Gastrocnemius medialis (tissue), 4 donors: ENCODE results near the gene TIGD2. TPM values are rescaled to one million over a fixed set of nuclear protein-coding genes. Genes with fewer than 3 reads are reported as not detected.

ENCODE experiments used
- ATAC-seq, 2 donors: fragments of 150-250 bp; one replicate each; pipeline ENCODE4 v1.9.1; 2016
- DNase-seq, 2 donors: peaks; one replicate each; pipeline ENCODE4 v3.0.0-alpha.2; 2019
- H3K27ac ChIP-seq, 4 donors: fragments of 200-600 bp; sonication (generic); 1 replicate in 1 of 4; 2 replicates in 3 of 4; pipeline ENCODE4 v1.5.1; 2016 to 2018; ENCODE audit warnings: mild to moderate bottlenecking in 2 of 4, moderate library complexity in 1 of 4
- H3K27me3 ChIP-seq, 3 donors: fragments of 200-600 bp; sonication (generic) in 2 of 3; 1 replicate in 1 of 3; 2 replicates in 2 of 3; pipeline versions ENCODE4 v1.5.1 to v1.6.0; 2016 to 2019; ENCODE audit warnings: mild to moderate bottlenecking in 1 of 3, moderate library complexity in 1 of 3
- H3K36me3 ChIP-seq, 2 donors: fragments of 200-600 bp; sonication (generic) in 1 of 2; one replicate each; pipeline ENCODE4 v1.5.1; 2017 to 2018
- H3K4me1 ChIP-seq, 2 donors: fragments of 200-600 bp; sonication (generic) in 1 of 2; one replicate each; pipeline ENCODE4 v1.5.1; 2016 to 2017; ENCODE audit warnings: mild to moderate bottlenecking in 2 of 2
- H3K4me3 ChIP-seq, 4 donors: fragments of 200-600 bp; sonication (generic) in 3 of 4; 1 replicate in 1 of 4; 2 replicates in 3 of 4; pipeline ENCODE4 v1.5.1; 2016 to 2019; ENCODE audit warnings: mild to moderate bottlenecking in 2 of 4
- H3K9me3 ChIP-seq, 3 donors: fragments of 200-600 bp; sonication (generic) in 2 of 3; 1 replicate in 1 of 3; 2 replicates in 2 of 3; pipeline ENCODE4 v1.5.1; 2016 to 2019
- POLR2A ChIP-seq, 2 donors: fragments of 450-650 bp; IDR thresholded peaks; one replicate each; pipeline ENCODE4 v1.6.1; 2017; ENCODE audit warnings: antibody characterized with exemption in 2 of 2, mild to moderate bottlenecking in 2 of 2, moderate library complexity in 2 of 2
- in situ Hi-C, 4 donors: fragments of 200-750 bp; cut with MboI; loops; one replicate each; pipeline versions ENCODE4 v1.15.0 to v1.8.0; 2017; ENCODE audit warnings: low sequenced_read_pairs in 4 of 4
- intact Hi-C: fragments of 100-400 bp; cut with DNase I; formaldehyde crosslinking; loops from one replicate; pipeline ENCODE4 v1.15.1; 2023; ENCODE audit warnings: low total_unique reads
- total RNA-seq, 4 donors: library from RNA; depleted of rRNA; stranded (reverse); fragments of >200 nt; gene quantifications; one replicate each; pipeline versions ENCODE4 v1.1.0 to v1.2.3, GENCODE V29; 2016
- TF ChIP-seq, protein P1 (sequence below), 5 experiments: fragments of 450-650 bp in 3 of 5; fragments of 200-600 bp in 2 of 5; sonication (generic) in 2 of 5; IDR thresholded peaks in 4 of 5; conservative IDR thresholded peaks in 1 of 5; 1 replicate in 4 of 5; 2 replicates in 1 of 5; pipeline ENCODE4 v1.5.1; 2016 to 2019; ENCODE audit warnings: antibody characterized with exemption in 5 of 5, mild to moderate bottlenecking in 3 of 5, moderate library complexity in 3 of 5

The TIGD2 gene
- total RNA-seq, 4 donors from 2014 or later = 1.7 to 2.8 (median 2.4) TPM

DNA sequence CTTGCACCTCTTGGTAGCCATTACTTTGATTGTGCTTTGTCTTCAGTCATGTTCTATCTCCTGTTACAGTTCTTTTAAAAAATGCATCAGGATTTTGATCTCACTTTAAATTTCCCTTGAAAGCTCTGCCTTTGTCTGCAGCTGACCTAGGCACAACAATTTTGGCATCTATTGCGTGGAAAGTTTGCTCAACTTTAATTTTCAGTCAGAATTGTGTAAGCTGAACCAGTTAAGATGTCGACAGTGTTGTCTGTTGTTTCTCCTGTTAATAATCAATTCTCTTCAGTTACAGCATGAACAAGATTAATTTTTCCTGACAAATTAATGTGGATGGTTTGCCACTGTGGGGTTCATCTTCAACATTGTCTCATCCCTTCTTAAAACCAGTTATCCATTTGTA lies 34.9 kb downstream of the TIGD2 start:
- no peak overlapping the region for H3K4me3 ChIP-seq
- H3K36me3 ChIP-seq = no peaks in the 10 kb centered on the region
- no peak for DNase-seq
- intact Hi-C loops (no loop called here), in situ Hi-C loops (no loop called here)
- no peaks in the 10 kb centered on the region for H3K27me3 ChIP-seq
- H3K9me3 ChIP-seq = no peaks in the 10 kb centered on the region
- H3K27ac ChIP-seq = no peak overlapping the region
- no peak for ATAC-seq
- H3K4me1 ChIP-seq = no peaks in the 10 kb centered on the region
- TF ChIP-seq, protein P1, sequence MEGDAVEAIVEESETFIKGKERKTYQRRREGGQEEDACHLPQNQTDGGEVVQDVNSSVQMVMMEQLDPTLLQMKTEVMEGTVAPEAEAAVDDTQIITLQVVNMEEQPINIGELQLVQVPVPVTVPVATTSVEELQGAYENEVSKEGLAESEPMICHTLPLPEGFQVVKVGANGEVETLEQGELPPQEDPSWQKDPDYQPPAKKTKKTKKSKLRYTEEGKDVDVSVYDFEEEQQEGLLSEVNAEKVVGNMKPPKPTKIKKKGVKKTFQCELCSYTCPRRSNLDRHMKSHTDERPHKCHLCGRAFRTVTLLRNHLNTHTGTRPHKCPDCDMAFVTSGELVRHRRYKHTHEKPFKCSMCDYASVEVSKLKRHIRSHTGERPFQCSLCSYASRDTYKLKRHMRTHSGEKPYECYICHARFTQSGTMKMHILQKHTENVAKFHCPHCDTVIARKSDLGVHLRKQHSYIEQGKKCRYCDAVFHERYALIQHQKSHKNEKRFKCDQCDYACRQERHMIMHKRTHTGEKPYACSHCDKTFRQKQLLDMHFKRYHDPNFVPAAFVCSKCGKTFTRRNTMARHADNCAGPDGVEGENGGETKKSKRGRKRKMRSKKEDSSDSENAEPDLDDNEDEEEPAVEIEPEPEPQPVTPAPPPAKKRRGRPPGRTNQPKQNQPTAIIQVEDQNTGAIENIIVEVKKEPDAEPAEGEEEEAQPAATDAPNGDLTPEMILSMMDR (IDR thresholded peaks at IDR 0.05 in 4 of 5, conservative IDR thresholded peaks at IDR 0.05 in 1 of 5) = no peak
- TF ChIP-seq POLR2A (IDR thresholded peaks at IDR 0.05) = no peak

DNA sequence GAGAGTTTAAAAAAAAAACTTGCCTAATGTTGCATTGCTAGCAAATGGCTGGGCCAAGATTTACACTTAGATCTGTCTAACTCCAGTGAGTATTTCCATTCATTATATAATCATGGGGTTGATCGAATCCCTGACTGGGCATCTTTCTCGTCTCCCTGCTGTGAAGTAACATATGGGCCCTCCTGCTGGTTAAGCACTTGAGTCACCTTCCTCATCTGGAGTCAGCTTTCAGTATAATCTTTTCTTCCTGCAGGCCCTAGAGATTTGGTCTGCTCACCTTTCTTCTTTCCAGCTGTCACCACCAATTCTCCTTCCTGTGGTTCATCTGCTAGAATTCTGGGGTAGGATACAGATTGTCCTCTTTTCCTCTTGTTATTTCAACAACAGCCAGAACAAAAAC lies 41.6 kb downstream of the TIGD2 start:
- Histone ChIP-seq H3K4me1 (no peaks in the 10 kb centered on the region), H3K27me3 (no peaks in the 10 kb centered on the region), H3K27ac (no peak overlapping the region), H3K36me3 (no peaks in the 10 kb centered on the region), H3K9me3 (no peaks in the 10 kb centered on the region), H3K4me3 (no peak overlapping the region)
- TF ChIP-seq, protein P1 (IDR thresholded peaks at IDR 0.05 in 4 of 5, conservative IDR thresholded peaks at IDR 0.05 in 1 of 5) = no peak
- no peak for TF ChIP-seq POLR2A (IDR thresholded peaks at IDR 0.05)
- ATAC-seq = no peak
- DNase-seq = no peak
- intact Hi-C loops = no loop called here
- in situ Hi-C loops = loop anchor here in 1 of 4 donors (10.0 kb wide), 1 partner anchor 282 kb away; no protein-coding TSS in a partner anchor

DNA sequence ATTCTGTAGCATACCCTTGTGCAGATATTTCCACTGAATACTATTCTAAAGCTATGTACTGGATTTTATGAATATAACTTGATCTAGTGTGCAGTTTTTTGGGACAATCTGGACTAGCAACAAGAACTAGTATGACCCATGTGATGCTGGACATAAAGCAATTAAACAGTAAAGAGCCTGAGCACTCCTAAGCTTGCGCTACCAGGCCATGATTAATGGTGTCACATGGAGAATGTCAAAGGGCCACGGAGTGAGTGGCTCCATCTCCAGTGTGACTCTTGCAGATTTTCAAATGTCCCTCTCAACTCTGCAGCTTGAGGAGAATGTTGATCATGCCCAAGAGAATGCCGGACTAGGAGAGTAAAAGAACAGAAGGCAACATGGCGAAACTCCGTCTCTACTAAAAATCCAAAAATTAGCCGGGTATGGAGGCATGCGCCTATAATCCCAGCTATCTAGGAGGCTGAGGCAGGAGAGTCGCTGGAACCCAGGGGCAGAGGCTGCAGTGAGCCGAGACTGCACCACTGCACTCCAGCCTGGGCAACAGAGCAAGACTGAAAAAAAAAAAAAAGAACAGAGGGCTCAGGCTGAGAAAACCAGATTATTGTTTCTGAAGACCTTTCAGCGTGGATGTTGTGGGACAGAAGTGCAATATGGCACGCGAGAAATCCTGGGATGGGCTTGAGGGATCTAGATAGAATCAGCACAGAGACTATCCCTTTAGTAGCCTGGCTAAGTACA lies 45.0 kb downstream of the TIGD2 start:
- intact Hi-C loops (no loop called here), in situ Hi-C loops (loop anchor here in 1 of 4 donors (10.0 kb wide), 1 partner anchor 278 kb away; no protein-coding TSS in a partner anchor)
- H3K4me3 ChIP-seq = no peak overlapping the region
- no peak overlapping the region for H3K27ac ChIP-seq
- no peaks in the 10 kb centered on the region for H3K27me3 ChIP-seq
- no peak for TF ChIP-seq POLR2A (IDR thresholded peaks at IDR 0.05)
- TF ChIP-seq, protein P1 (IDR thresholded peaks at IDR 0.05 in 4 of 5, conservative IDR thresholded peaks at IDR 0.05 in 1 of 5) = no peak
- H3K4me1 ChIP-seq = no peaks in the 10 kb centered on the region
- H3K9me3 ChIP-seq = no peaks in the 10 kb centered on the region
- H3K36me3 ChIP-seq = no peaks in the 10 kb centered on the region
- DNase-seq = no peak
- ATAC-seq = no peak

DNA sequence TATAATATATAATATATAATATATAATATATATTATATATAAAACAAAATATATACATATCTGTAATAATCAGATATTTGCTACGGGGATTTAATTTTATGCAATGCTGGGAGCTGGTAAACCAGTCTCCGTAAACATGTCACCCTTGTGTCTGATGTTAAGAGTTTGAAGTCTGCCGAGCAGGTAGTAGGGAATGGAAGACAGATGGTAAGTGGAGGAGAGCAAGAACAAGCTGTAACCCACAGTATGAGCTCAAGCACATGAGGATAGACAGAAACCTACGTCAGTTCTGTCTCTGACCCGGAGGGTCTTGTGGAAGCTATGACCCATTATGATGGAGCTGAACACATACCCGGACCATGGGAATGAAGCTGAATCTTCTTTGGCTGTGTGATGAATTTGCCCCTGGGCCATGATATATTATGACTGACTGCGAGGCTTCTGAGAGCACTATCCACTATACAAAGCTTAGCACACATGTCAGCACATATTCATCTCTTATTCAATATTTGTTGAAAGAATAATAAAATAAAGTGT lies 46.2 kb downstream of the TIGD2 start:
- intact Hi-C loops (no loop called here), in situ Hi-C loops (loop anchor here in 1 of 4 donors (10.0 kb wide), 1 partner anchor 277 kb away; no protein-coding TSS in a partner anchor)
- Histone ChIP-seq H3K4me3 (no peak overlapping the region), H3K4me1 (no peaks in the 10 kb centered on the region), H3K36me3 (no peaks in the 10 kb centered on the region), H3K27ac (no peak overlapping the region), H3K9me3 (no peaks in the 10 kb centered on the region), H3K27me3 (no peaks in the 10 kb centered on the region)
- TF ChIP-seq, protein P1 (IDR thresholded peaks at IDR 0.05 in 4 of 5, conservative IDR thresholded peaks at IDR 0.05 in 1 of 5) = no peak
- TF ChIP-seq POLR2A (IDR thresholded peaks at IDR 0.05) = no peak
- DNase-seq = no peak
- no peak for ATAC-seq
